HG03558 (cell line): ENCODE measurements around the gene TMEM19.

Source experiments
- ATAC-seq: cut with Tn5 transposase; IDR thresholded peaks from one replicate; pipeline ENCODE4 v1.9.1; 2021; ENCODE audit warnings: moderate number of reproducible peaks; ENCODE audit not compliant: unreplicated experiment; ENCODE audit errors: extremely low read depth

The TMEM19 gene

DNA sequence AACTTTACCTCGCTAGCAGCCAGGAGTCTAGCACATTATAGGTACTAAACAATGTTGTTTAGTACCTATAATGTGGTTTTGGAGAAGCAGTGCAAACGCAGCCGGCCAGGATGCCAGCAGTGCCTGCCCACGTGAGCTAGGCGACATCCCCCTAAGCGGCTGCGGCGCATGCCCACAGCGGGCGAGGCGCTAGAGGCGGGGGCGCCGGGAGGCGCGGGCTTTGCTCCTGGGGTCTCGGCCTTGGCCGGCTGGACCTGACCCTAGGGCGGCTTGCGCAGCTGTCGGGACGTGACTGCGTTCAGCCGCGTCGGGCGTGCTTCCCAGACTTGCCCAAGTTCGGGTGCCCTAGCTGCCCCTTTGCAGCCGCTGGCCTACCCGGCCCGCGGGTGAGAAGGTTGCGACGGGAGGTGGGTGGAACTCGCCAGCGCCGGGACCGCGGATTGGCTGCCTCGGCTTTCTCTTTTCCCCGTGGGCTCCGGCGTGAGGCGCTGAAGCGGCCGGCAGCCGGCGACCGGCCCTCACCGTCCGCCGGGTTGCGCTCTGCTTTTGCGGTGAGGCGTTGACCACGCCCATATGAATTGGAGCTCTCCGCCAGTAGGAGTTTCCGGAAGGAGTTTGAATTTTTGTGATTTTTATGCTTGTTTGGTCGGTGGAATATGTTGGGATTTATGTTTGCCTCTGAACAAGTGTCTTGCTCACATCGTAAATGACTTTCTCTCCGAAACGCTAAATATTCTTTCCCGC, at the start of gene TMEM19:
Gene TMEM19, plus strand, starts transcription at position 169 of the 744 bp plus-strand sequence. CDS start 599 bp downstream, outside the sequence.
- peak; percentile 65 for ATAC-seq

GRCh38 chr12:71636704-71637115, 49.2 kb upstream of the TMEM19 start:
- ATAC-seq, result peak; percentile 51

GRCh38 chr12:71638499-71638898, 47.4 kb upstream of the TMEM19 start:
- ATAC-seq, result no peak

GRCh38 chr12:71639341-71639760, 46.5 kb upstream of the TMEM19 start:
- no peak for ATAC-seq

- ATAC-seq, result no peak
Measured at GRCh38 chr12:71640316-71640715, 45.6 kb upstream of the TMEM19 start.

DNA sequence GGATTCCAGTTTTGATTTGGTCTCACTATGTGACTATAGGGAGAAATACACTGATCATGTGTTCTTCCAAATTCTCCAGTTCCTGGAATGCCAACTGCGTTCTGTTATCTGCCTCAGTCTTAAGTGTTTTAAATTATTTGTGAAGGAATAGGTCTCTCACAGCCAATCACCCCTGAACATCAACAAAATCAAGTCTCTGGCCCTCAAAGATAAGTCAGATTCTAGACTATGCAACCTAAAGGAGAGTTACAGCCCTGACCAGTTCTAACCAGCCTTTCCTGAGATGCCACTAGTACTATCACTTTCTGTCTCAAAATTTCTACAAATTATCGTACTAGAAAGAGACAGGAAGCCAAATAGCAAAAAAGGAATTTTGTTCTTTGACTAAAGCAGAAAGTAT, 44.5 kb upstream of the TMEM19 start:
- ATAC-seq, result no peak

- no peak for ATAC-seq
Measured at GRCh38 chr12:71642264-71642663, 43.6 kb upstream of the TMEM19 start.

GRCh38 chr12:71645268-71645667, 40.6 kb upstream of the TMEM19 start:
- ATAC-seq, result no peak

GRCh38 chr12:71646512-71646911, 39.4 kb upstream of the TMEM19 start:
- no peak for ATAC-seq

DNA sequence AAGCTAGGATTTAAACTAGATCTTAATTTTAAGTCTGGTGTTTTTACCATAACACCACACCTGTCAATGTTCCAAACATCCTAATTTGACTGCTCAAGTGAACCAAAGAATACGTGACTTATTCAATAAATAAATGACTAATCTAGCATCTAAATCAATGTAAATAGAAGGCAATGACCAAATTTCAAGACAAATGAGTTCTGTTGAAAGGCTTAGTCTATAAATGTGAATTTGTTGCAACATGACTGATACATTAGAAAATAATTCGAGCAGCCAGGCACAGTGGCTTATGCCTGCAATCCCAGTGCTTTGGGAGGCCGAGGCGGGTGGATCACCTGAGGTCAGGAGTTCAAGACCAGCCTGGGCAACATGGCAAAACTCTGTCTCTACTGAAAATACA, 37.3 kb upstream of the TMEM19 start:
- ATAC-seq, result no peak

DNA sequence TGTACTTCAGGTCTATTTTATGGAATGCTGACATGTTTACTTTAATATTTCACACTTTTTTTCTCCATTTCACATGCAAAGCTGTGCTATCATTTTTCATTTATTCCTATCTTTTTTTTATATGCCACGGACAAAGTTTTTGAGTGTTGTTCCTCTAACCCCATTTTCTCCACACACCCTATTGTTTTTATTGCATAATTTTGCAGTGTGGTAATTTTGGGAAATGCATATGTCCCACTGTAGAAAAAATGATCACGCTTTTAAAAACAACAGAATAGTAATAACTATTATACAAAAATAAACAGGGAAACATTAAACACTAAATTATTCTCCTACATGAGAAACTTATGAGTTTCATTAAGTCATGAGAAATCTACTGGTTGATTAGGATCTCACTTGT, 36.5 kb upstream of the TMEM19 start:
- no peak for ATAC-seq

- ATAC-seq, result no peak
Measured at GRCh38 chr12:71652656-71653055, 33.2 kb upstream of the TMEM19 start.

- no peak for ATAC-seq
Measured at GRCh38 chr12:71653137-71653536, 32.7 kb upstream of the TMEM19 start.

GRCh38 chr12:71654200-71654599, 31.7 kb upstream of the TMEM19 start:
- no peak for ATAC-seq

- no peak for ATAC-seq
Measured at GRCh38 chr12:71655495-71655894, 30.4 kb upstream of the TMEM19 start.

DNA sequence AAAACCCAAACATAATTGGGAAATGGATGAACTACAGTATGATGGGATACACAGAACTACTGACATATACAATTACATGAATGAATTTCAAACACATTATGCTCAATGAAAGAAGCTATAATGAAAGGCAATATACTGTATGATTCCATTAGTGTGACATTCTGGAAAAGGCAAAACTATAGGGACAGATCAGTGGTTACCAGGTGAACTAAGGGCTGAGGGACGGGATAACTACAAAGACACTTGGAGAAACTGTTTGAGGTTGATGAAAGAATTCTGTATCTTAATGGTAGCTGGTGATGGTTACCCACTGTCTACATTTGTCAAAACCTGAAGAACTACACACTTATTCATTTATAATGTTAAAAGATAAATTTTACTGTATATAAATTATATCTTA, 30.0 kb upstream of the TMEM19 start:
- ATAC-seq, result no peak

DNA sequence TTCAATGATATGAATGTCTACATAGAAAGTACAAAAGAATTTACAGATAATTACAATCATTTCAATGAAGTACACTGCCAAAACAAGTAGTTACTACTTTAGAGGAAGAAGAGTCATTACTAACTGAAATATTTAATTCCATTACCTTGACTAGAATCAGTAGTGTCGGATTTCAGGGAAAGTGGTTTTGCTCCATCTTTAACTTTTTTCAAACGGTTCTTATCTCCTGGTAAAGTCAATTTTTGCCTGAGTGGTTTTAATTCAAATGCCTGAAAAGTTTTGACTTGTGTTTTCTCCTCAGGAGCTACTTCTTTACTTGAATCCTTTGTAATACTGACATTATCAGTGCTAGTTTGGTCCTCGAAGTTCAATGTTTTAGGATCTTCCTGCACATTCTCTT, 29.1 kb upstream of the TMEM19 start:
- ATAC-seq, result no peak

- no peak for ATAC-seq
Measured at GRCh38 chr12:71661977-71662530, 23.8 kb upstream of the TMEM19 start.

DNA sequence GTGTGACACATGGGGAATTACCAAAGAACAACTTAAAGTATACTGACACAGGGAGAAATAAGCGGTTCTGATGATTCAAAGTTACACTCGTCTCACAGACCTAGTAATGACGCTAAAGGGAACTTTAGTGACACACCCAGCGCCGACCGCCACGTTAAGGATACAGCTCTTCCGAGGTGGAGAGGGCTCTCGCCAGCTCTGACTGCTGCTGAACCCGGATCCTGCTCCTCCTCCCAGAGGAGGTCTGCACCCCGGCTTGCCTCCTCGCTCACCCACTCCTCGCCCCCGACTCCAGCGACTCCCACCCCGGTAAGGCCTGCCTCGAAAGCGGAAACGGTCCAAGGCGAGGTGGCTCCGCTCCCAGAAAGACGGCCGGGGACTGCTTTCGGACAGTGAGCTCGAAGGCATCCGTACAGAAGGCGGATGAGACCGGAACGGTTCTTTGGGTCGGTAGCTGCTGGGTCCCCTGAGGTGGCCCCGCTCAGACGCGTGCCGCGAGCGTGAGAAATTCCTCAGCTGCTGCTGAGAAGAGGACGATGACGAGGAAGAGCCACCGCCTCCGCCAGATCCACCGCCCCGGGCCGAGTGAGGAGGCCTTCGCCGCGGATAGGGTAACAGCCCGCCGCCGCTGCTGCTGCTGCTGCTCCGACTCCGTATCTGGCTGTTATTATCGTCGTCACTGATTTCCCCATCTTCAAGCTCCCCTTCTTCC, 22.9 kb upstream of the TMEM19 start:
- ATAC-seq, result no peak

DNA sequence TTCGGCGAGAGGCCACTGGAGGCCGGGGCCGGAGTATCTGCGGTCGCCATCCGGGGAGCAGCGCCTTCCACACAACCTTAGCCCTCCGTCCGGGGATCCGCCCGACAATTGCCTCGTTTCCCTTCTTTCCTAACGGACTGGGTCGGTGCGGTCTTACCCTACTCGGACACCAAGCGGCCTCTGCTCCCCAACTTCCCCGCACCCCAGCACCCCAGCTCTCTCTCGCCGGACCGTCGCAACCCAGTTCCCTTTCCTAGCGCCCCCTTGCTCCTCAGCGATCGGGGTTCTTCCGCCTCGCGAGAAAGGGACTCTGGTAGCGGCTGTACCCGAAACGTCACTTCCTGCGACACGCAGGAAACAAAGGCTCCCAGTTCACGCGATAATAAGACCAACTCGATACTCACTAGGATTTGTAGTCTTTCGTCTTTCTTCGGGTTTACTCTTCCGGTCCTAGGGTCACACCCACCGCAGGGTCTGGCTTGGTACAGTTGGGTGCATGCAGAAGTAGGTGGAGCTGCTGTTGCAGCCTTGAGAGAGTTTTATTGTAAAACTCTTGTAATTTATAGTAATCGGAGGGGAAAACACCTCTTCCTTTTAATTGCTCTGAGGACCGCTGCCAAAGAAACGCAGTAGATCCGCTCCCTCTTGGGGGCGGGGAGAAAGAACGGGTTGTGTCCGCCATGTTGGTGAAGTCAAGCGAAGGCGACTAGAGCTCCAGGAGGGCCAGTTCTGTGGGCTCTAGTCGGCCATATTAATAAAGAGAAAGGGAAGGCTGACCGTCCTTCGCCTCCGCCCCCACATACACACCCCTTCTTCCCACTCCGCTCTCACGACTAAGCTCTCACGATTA, 22.1 kb upstream of the TMEM19 start, which contains the start of the genes THAP2 and ZFC3H1:
Gene THAP2, plus strand, starts transcription at position 741 of the 850 bp plus-strand sequence. CDS start 209 bp downstream, outside the sequence.
Gene ZFC3H1, minus strand, starts transcription at position 288 of the 850 bp plus-strand sequence. Its CDS starts 238 bp downstream, at position 50.
- ATAC-seq, result peak; percentile 89
